DND-41 (cell line): ENCODE results near the gene ABCG1.
A peak's percentile ranks its signal among the peaks of the same experiment; 100 is the strongest.

Experiments used
- ATAC-seq: fragments of 200-7000 bp; cut with Tn5 transposase; 3 replicates; pipeline ENCODE4 v1.9.1; 2021; ENCODE audit warnings: low read depth; ENCODE audit not compliant: insufficient read depth
- DNase-seq: peaks from one replicate; pipeline ENCODE4 v3.0.0-alpha.2; 2020
- H2AFZ ChIP-seq: 2 replicates; pipeline ENCODE4 v1.6.0; 2012; ENCODE audit warnings: low read depth, low read length
- H3K27ac ChIP-seq: 2 replicates; pipeline ENCODE4 v1.5.1; 2012; ENCODE audit warnings: low read length, inconsistent platforms
- H3K27me3 ChIP-seq: fragments of 200-600 bp; sonication (generic); 2 replicates; pipeline ENCODE4 v1.6.0; 2012; ENCODE audit warnings: low read length, mild to moderate bottlenecking, inconsistent platforms; ENCODE audit not compliant: insufficient read depth, poor library complexity
- H3K36me3 ChIP-seq: 2 replicates; pipeline ENCODE4 v1.5.1; 2012; ENCODE audit warnings: low read length, inconsistent platforms; ENCODE audit not compliant: insufficient read depth
- H3K4me1 ChIP-seq: 2 replicates; pipeline ENCODE4 v1.5.1; 2012; ENCODE audit warnings: mild to moderate bottlenecking, low read length; ENCODE audit not compliant: insufficient read depth
- H3K4me2 ChIP-seq: 2 replicates; pipeline ENCODE4 v1.6.0; 2012; ENCODE audit warnings: mild to moderate bottlenecking, moderate library complexity, low read length, inconsistent platforms; ENCODE audit not compliant: insufficient read depth
- H3K4me3 ChIP-seq, 2 experiments: fragments of 200-600 bp in 1 of 2; shearing (Covaris generic) in 1 of 2; 2 replicates each; pipeline ENCODE4 v1.5.1; 2012 to 2016; ENCODE audit warnings: inconsistent platforms in 2 of 2, low read length in 2 of 2, mild to moderate bottlenecking in 2 of 2, low read depth in 1 of 2, moderate library complexity in 1 of 2
- H3K79me2 ChIP-seq: 2 replicates; pipeline ENCODE4 v1.6.0; 2012; ENCODE audit warnings: low read length, inconsistent platforms; ENCODE audit not compliant: insufficient read depth
- H3K9ac ChIP-seq: 2 replicates; pipeline ENCODE4 v1.6.0; 2012; ENCODE audit warnings: low read depth, mild to moderate bottlenecking, inconsistent platforms, low read length, moderate library complexity
- H3K9me3 ChIP-seq: 2 replicates; pipeline ENCODE4 v1.5.1; 2012; ENCODE audit warnings: low read length, moderate library complexity, mild to moderate bottlenecking, inconsistent platforms; ENCODE audit not compliant: insufficient read depth, severe bottlenecking
- H4K20me1 ChIP-seq: 2 replicates; pipeline ENCODE4 v1.6.0; 2012; ENCODE audit warnings: low read length; ENCODE audit not compliant: insufficient read depth
- EZH2 ChIP-seq: IDR thresholded peaks from 3 replicates; pipeline ENCODE4 v1.6.1; 2012; ENCODE audit warnings: borderline replicate concordance, low read depth, mild to moderate bottlenecking, moderate library complexity, low read length, inconsistent platforms; ENCODE audit not compliant: severe bottlenecking
- TF ChIP-seq, protein P1 (sequence below): IDR thresholded peaks from 2 replicates; pipeline ENCODE4 v1.5.1; 2012; ENCODE audit warnings: borderline replicate concordance, low read length, moderate library complexity, mild to moderate bottlenecking; ENCODE audit not compliant: poor library complexity, severe bottlenecking; ENCODE audit errors: extremely low read depth

The ABCG1 gene

DNA sequence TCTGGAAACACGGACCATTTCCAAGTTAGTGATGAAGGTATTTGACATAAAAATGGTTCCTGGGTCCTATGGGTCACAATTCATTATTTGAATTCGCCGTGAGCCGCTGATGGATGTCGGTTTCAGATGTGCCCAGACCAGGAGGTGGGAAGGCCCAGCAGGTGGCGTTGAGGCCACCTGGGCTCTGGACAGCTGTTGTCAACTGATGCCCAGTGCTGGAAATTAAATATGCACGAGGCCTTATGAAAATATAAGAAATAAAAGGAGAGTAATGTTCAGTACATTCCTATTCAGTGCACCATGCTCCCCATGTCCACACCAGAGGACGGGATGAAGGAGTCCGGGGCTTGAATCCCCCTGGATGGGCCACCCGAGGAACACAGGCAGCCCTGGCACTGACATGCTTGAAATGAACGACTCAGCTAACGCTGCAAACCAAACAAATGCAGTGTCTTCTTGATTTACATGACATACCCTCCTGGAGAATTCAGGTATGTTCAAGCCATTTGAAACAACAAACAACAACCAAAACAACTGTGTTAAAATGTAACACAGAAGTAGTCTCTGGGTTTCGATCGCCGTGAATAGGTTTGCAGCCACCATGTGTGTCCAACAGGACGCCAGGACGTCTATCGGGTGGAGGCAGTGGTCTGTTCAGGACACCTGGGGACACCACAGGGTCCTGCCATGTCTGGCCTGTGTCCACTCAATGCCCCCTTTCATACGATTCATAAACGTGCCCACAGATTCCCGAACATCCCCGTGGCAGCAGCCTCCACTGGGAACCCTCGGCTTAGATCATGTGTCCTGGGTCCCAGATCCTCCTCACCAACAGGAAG, 90.2 kb downstream of the ABCG1 start:
- Histone ChIP-seq H3K36me3 (no peaks in the 10 kb centered on the region), H3K4me3 (no peak overlapping the region), H3K9ac (no peak overlapping the region), H3K27me3 (no peaks in the 10 kb centered on the region), H3K27ac (no peak overlapping the region), H2AFZ (no peak overlapping the region), H3K4me1 (peaks cover 10% of the 10 kb centered on the region), H3K79me2 (no peaks in the 10 kb centered on the region), H4K20me1 (no peaks in the 10 kb centered on the region), H3K9me3 (no peaks in the 10 kb centered on the region), H3K4me2 (no peak overlapping the region)
- TF ChIP-seq, protein P1, sequence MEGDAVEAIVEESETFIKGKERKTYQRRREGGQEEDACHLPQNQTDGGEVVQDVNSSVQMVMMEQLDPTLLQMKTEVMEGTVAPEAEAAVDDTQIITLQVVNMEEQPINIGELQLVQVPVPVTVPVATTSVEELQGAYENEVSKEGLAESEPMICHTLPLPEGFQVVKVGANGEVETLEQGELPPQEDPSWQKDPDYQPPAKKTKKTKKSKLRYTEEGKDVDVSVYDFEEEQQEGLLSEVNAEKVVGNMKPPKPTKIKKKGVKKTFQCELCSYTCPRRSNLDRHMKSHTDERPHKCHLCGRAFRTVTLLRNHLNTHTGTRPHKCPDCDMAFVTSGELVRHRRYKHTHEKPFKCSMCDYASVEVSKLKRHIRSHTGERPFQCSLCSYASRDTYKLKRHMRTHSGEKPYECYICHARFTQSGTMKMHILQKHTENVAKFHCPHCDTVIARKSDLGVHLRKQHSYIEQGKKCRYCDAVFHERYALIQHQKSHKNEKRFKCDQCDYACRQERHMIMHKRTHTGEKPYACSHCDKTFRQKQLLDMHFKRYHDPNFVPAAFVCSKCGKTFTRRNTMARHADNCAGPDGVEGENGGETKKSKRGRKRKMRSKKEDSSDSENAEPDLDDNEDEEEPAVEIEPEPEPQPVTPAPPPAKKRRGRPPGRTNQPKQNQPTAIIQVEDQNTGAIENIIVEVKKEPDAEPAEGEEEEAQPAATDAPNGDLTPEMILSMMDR: no peak
- TF ChIP-seq EZH2: no peak
- no peak for ATAC-seq
- DNase-seq: no peak

DNA sequence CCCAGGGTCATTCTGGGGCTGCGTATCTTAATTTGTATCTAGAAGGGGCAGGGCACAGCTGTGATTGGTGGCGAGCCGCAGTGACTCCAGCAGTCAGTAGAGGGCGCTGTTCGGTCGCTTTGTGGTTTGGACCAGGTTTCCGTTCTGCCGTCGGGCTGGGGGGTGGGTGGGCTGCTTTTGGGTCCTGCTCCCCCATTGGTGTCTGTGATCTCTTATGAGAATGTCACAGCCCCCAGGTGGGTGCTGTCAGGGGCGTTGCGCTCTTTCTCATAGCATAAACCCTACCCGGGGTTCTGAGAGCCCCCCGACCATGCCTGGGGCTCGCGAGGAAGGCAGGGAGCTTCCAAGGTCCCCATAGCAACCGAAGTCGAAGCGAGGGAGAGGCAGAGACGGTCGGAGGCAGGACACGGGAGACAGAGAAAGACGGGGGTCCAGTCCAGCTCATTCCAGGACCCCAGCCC, 90.8 kb downstream of the ABCG1 start:
- peak; percentile 86 for ATAC-seq
- H3K9me3 ChIP-seq: no peaks in the 10 kb centered on the region
- no peak overlapping the region for H3K4me3 ChIP-seq
- H3K27ac ChIP-seq: no peak overlapping the region
- TF ChIP-seq, protein P1: peak; percentile 97
- no peak for TF ChIP-seq EZH2
- H3K4me2 ChIP-seq: no peak overlapping the region
- no peak overlapping the region for H3K9ac ChIP-seq
- H3K79me2 ChIP-seq: no peaks in the 10 kb centered on the region
- no peaks in the 10 kb centered on the region for H3K27me3 ChIP-seq
- H3K4me1 ChIP-seq: peaks cover 10% of the 10 kb centered on the region
- no peaks in the 10 kb centered on the region for H3K36me3 ChIP-seq
- DNase-seq: peak; percentile 84
- H2AFZ ChIP-seq: no peak overlapping the region
- H4K20me1 ChIP-seq: no peaks in the 10 kb centered on the region

DNA sequence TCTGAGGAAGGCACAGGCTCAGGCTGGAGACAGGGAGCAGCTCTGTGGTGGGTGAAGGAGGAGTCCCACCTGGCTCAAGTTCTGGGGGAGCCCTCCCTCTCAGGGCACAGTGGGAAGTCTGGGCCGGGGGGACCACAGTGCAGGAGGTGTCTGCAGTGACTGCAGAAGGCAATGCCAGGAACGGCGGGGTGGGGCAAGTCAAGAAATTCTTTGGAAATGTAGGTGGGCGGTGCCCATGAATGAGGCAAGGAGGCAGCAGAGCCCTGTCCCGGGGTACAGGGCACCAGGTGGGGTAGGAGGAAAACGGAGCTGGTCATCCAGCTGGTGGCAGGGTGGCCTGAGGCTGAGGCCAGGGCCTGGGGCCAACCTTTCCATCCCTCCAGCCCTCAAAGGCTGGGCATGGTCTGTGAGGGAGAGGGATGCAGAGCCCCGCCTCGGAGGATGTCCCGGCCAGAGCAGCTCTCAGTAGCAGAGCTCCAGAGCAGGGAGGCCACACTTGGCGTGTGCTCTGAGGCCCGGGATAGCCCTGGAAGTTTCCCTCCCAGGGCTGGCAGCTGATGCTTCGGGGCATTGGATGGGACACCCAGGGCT, 91.6 kb downstream of the ABCG1 start:
- TF ChIP-seq, protein P1: no peak
- no peak for TF ChIP-seq EZH2
- no peaks in the 10 kb centered on the region for H3K36me3 ChIP-seq
- H3K4me3 ChIP-seq: no peak overlapping the region
- no peak for ATAC-seq
- no peaks in the 10 kb centered on the region for H4K20me1 ChIP-seq
- peaks cover 10% of the 10 kb centered on the region for H3K4me1 ChIP-seq
- no peak overlapping the region for H2AFZ ChIP-seq
- H3K9ac ChIP-seq: no peak overlapping the region
- H3K27ac ChIP-seq: no peak overlapping the region
- no peak for DNase-seq
- no peak overlapping the region for H3K4me2 ChIP-seq
- H3K27me3 ChIP-seq: no peaks in the 10 kb centered on the region
- H3K79me2 ChIP-seq: no peaks in the 10 kb centered on the region
- H3K9me3 ChIP-seq: no peaks in the 10 kb centered on the region
